GM12875 (cell line): ENCODE data around the gene DOCK4.

Experiments
- H3K4me3 ChIP-seq: one replicate; pipeline ENCODE4 v1.5.1; 2011; ENCODE audit warnings: low read depth, low read length, control low read depth
- CTCF ChIP-seq: IDR thresholded peaks from 2 replicates; pipeline ENCODE4 v1.5.1; 2011; ENCODE audit warnings: low read depth, mild to moderate bottlenecking, control low read depth, inconsistent platforms, low read length, moderate library complexity, borderline replicate concordance; ENCODE audit not compliant: insufficient read depth

DOCK4 gene

GRCh38 chr7:112201411-112201810 is 4.8 kb downstream of the DOCK4 start:
- H3K4me3 ChIP-seq, result no peak overlapping the region
- TF ChIP-seq CTCF, result no peak

- no peak overlapping the region for H3K4me3 ChIP-seq
- TF ChIP-seq CTCF, result no peak
Measured at GRCh38 chr7:112199672-112200071, 6.5 kb downstream of the DOCK4 start.

- TF ChIP-seq CTCF, result no peak
- H3K4me3 ChIP-seq, result no peak overlapping the region
Measured at GRCh38 chr7:112199035-112199655, 7.1 kb downstream of the DOCK4 start.

GRCh38 chr7:112197322-112197721 is 8.9 kb downstream of the DOCK4 start:
- no peak for TF ChIP-seq CTCF

GRCh38 chr7:112195717-112196116 is 10.5 kb downstream of the DOCK4 start:
- no peak for TF ChIP-seq CTCF
- H3K4me3 ChIP-seq, result no peak overlapping the region

More at GRCh38 chr7:112197322-112197721, 8.9 kb downstream of the DOCK4 start:
- no peak overlapping the region for H3K4me3 ChIP-seq

- TF ChIP-seq CTCF, result no peak
- no peak overlapping the region for H3K4me3 ChIP-seq
Measured at GRCh38 chr7:112193915-112194502, 12.2 kb downstream of the DOCK4 start.
